GM10248 (cell line): ENCODE measurements around the gene NEGR1.
"Not testable (repeated sequence)": the region's sequence is repeated elsewhere in the genome, so short reads cannot be mapped to it uniquely, and the experiment has no call there.

Experiments
- CTCF ChIA-PET: fragments of 300-600 bp; sonication (Branson Sonifier 250); formaldehyde crosslinking; extraction: SDS; loops from one replicate; lab custom pipeline; 2021; ENCODE audit warnings: antibody characterized with exemption; lab: Yijun Ruan, JAX
- POLR2A ChIA-PET: fragments of 350-650 bp; sonication (Branson Sonifier 250); formaldehyde crosslinking; extraction: SDS; loops from one replicate; lab custom pipeline; 2020; ENCODE audit warnings: antibody characterized with exemption; lab: Yijun Ruan, JAX
- DNase-seq: peaks from one replicate; pipeline ENCODE4 v3.0.0; 2012; ENCODE audit errors: extremely low spot score
- TF ChIP-seq, protein P1 (sequence below): IDR thresholded peaks from 2 replicates; pipeline ENCODE4 v1.5.1; 2012; ENCODE audit warnings: mild to moderate bottlenecking, low read depth; ENCODE audit errors: extremely low read depth, missing control alignments, control extremely low read depth

NEGR1 gene

DNA sequence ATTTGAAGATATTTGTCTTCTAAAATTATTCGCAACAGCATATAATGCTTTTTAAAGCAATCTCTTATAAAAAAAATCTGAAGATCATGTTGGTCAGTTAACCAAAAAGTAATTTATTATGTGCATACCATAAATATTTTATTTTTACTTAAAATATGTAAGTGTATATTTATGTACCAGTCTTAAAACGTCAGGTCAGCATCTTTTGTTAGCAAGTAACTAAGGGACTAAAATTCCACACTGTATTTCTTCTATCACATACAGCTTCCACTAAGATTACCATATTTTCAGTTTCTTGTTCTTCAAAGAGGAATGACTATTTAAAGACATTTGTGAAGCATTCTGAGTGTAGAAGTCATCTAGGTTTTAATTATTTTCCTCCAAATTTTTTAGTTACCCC lies 19.6 kb downstream of the NEGR1 start:
- DNase-seq = no peak
- TF ChIP-seq, protein P1, sequence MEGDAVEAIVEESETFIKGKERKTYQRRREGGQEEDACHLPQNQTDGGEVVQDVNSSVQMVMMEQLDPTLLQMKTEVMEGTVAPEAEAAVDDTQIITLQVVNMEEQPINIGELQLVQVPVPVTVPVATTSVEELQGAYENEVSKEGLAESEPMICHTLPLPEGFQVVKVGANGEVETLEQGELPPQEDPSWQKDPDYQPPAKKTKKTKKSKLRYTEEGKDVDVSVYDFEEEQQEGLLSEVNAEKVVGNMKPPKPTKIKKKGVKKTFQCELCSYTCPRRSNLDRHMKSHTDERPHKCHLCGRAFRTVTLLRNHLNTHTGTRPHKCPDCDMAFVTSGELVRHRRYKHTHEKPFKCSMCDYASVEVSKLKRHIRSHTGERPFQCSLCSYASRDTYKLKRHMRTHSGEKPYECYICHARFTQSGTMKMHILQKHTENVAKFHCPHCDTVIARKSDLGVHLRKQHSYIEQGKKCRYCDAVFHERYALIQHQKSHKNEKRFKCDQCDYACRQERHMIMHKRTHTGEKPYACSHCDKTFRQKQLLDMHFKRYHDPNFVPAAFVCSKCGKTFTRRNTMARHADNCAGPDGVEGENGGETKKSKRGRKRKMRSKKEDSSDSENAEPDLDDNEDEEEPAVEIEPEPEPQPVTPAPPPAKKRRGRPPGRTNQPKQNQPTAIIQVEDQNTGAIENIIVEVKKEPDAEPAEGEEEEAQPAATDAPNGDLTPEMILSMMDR = no peak
- ChIA-PET POLR2A (no interaction called here), CTCF (no interaction called here)

DNA sequence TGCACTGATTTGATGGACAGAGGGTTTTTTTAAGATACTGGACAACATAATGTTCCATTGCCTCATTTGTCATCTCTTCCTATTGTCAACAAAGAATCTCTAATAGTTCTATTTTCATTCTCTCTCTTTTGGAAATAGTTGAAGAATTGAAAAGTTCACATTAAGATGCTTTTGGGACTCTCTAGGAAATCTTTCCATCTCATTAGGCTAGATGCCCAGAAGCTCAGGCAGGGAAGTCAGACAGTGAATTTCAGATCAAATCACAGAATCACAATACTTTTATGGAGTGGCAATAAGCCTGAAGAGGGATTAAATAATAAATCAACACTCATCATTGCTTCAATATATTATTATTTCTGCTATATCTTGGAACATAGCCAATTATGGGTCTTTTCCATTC lies 29.2 kb downstream of the NEGR1 start:
- ChIA-PET POLR2A (no interaction called here), CTCF (no interaction called here)
- TF ChIP-seq, protein P1 = no peak
- no peak for DNase-seq

DNA sequence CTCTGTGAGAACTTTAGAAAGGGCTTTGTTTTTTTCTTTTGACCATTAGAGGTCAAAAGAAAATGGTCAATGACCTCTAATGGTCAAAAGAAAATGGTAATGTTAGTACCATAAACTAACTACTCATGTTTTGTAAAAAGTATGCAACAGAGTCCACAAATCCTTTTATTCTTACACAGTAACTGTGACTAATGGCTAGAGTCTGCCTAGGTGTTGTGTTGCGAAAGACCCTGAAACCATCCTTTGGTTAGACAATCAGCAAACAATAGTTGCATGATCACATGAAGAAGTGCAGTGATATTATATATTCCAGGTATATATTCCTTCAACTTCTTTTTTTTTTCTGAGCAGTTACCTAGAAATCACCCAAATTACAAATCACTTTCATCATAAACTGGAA lies 40.9 kb downstream of the NEGR1 start:
- ChIA-PET POLR2A (no interaction called here), CTCF (no interaction called here)
- no peak for DNase-seq
- TF ChIP-seq, protein P1 = no peak

DNA sequence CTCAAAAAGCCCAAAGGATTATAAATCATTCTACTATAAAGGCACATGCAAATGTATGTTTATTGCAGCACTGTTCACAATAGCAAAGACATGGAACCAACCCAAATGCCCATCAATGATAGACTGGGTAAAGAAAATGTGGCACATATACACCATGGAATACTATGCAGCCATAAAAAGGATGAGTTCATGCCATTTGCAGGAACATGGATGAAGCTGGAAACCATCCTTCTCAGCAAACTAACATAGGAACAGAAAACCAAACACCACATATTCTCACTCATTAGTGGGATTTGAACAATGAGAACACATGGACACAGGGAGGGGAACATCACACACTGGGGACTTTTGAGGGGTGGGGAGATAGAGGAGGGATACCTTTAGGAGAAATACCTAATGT lies 46.4 kb downstream of the NEGR1 start:
- CTCF ChIA-PET, POLR2A ChIA-PET, DNase-seq: not testable (repeated sequence)

DNA sequence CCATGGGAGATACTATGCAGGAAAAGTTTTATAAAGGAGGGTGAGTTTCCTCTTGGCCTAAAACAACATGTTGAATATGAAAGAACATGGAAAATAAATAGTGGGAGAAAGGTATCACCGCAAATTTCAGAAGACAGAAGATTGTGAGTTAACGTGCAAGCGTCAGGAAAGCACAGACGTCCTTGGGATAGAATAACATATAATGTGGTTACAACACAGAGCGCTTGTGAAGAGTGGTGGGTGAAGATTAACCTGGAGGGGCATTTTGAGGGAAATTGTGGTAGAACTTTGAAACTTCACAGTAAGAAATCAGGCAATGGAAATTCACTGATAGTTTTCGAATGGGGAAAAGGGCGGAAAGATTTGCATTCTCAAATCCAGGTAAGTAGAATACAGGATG lies 47.3 kb downstream of the NEGR1 start:
- CTCF ChIA-PET = no interaction called here
- DNase-seq = no peak
- POLR2A ChIA-PET = no interaction called here
- TF ChIP-seq, protein P1 = no peak

DNA sequence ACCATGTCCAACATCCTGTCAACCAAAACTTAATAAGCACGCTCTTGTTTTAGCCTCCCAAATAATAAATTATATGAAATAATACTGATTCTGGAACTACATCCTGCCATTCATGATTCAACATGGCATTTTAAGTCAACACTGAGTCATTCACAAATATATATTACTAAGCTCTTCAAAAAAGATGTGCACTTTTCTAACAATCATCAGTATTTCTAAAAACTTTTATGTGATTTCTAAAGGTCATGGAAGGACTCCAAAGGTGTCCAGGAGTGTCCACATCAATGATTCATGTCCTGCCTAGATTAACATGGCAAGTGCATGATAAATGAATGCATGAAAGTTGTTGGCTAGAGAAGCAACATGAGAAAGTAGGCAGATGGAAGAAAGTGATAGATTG lies 51.6 kb downstream of the NEGR1 start:
- POLR2A ChIA-PET = no interaction called here
- TF ChIP-seq, protein P1 = no peak
- no peak for DNase-seq
- CTCF ChIA-PET = interaction anchor here (1.0 to 1.2 kb wide), 2 partner anchors 10 to 17 kb away, joined by 3 read pairs; no protein-coding TSS in a partner anchor

DNA sequence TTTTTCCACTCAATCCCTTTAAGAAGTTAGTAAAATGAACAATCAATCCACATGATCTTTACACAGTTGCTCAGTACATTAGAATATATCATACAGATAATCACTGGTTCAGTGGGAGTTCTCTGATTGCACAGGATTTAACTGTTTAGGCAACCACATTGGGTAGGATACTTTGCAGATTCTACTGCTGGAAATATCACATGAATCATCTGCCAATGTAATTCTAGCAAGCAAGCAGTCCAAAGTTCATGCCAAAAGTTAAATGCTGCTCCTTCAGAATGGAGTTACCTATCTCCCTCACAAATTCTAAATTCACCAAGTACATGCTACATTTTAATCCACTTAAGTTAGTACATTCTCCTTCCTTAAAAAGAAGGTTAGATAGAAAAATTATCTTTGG lies 52.4 kb downstream of the NEGR1 start:
- TF ChIP-seq, protein P1 = no peak
- DNase-seq = no peak

DNA sequence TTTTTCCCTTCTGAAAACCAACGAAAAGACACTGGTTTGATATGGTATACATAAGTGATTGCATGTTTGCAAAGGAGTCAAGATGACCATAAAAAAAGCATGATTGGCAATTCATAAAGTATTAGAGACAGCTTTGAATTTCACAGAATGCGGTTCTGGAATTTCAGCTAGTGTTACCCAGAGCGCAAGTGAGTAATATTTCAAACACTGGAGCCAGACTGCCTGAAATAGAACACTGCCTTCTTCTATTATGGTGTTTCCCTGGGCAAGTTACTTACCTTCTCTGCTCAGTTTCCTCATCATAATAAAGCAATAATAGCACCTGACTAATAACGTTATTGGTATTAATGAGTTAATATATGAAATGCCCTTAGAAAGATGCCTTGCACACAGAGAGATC lies 54.7 kb downstream of the NEGR1 start:
- TF ChIP-seq, protein P1 = no peak
- CTCF ChIA-PET = no interaction called here
- no peak for DNase-seq
- POLR2A ChIA-PET = no interaction called here

More for the DNA sequence above, 52.4 kb downstream of the NEGR1 start:
- ChIA-PET POLR2A (no interaction called here), CTCF (no interaction called here)
